ENCODE results near the gene FRYL.

GRCh38 chr4:48761286-48761685 lies 18.8 kb downstream of the FRYL start:
- TF ChIP-seq, protein P1, sequence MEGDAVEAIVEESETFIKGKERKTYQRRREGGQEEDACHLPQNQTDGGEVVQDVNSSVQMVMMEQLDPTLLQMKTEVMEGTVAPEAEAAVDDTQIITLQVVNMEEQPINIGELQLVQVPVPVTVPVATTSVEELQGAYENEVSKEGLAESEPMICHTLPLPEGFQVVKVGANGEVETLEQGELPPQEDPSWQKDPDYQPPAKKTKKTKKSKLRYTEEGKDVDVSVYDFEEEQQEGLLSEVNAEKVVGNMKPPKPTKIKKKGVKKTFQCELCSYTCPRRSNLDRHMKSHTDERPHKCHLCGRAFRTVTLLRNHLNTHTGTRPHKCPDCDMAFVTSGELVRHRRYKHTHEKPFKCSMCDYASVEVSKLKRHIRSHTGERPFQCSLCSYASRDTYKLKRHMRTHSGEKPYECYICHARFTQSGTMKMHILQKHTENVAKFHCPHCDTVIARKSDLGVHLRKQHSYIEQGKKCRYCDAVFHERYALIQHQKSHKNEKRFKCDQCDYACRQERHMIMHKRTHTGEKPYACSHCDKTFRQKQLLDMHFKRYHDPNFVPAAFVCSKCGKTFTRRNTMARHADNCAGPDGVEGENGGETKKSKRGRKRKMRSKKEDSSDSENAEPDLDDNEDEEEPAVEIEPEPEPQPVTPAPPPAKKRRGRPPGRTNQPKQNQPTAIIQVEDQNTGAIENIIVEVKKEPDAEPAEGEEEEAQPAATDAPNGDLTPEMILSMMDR (conservative IDR thresholded peaks at IDR 0.05), result no peak
- no peak for TF ChIP-seq ZFX (IDR thresholded peaks at IDR 0.05)
